Osteocyte (in vitro differentiated cells): ENCODE results near the gene SP3. TPM values are rescaled to one million over a fixed set of nuclear protein-coding genes. Genes with fewer than 3 reads are reported as not detected.

Experiments used
- DNase-seq: peaks from one replicate; pipeline ENCODE4 v3.0.0; 2021; ENCODE audit warnings: mixed read lengths; ENCODE audit not compliant: unreplicated experiment; ENCODE audit errors: extremely low spot score
- H3K27ac Mint-ChIP-seq: one replicate; pipeline ENCODE4 v1.8.0; 2021; ENCODE audit warnings: mild to moderate bottlenecking, mixed read lengths; ENCODE audit not compliant: unreplicated experiment
- H3K27me3 Mint-ChIP-seq: one replicate; pipeline ENCODE4 v1.8.0; 2021; ENCODE audit warnings: mixed read lengths; ENCODE audit not compliant: unreplicated experiment
- H3K36me3 Mint-ChIP-seq: one replicate; pipeline ENCODE4 v1.8.0; 2021; ENCODE audit warnings: mixed read lengths; ENCODE audit not compliant: unreplicated experiment
- H3K4me1 Mint-ChIP-seq: one replicate; pipeline ENCODE4 v1.8.0; 2021; ENCODE audit warnings: mixed read lengths; ENCODE audit not compliant: unreplicated experiment
- H3K4me3 Mint-ChIP-seq: one replicate; pipeline ENCODE4 v1.8.0; 2021; ENCODE audit warnings: mild to moderate bottlenecking, moderate library complexity, mixed read lengths; ENCODE audit not compliant: unreplicated experiment
- H3K9me3 Mint-ChIP-seq: one replicate; pipeline ENCODE4 v1.8.0; 2021; ENCODE audit warnings: mixed read lengths; ENCODE audit not compliant: unreplicated experiment
- CTCF ChIP-seq: fragments of 200-600 bp; sonication (generic); IDR thresholded peaks from 2 replicates; pipeline ENCODE4 v1.5.0; 2021; ENCODE audit warnings: antibody characterized with exemption, mild to moderate bottlenecking, moderate library complexity
- total RNA-seq: library from RNA; stranded (reverse); gene quantifications from 2 replicates; pipeline ENCODE4 v1.2.1, GENCODE V29; 2021

SP3 gene
- total RNA-seq, 1 donor from 2014 or later = 80.3 TPM

GRCh38 chr2:173862612-173863217, 102.5 kb downstream of the SP3 start:
- Mint-ChIP-seq H3K27me3 (peaks cover 28% of the 10 kb centered on the region), H3K27ac (no peak overlapping the region)

GRCh38 chr2:173860566-173860965, 104.6 kb downstream of the SP3 start:
- Mint-ChIP-seq H3K27ac (no peak overlapping the region), H3K4me3 (no peak overlapping the region), H3K4me1 (no peaks in the 10 kb centered on the region), H3K36me3 (no peaks in the 10 kb centered on the region), H3K9me3 (no peaks in the 10 kb centered on the region), H3K27me3 (peaks cover 22% of the 10 kb centered on the region)
- no peak for DNase-seq
- TF ChIP-seq CTCF = no peak

More at GRCh38 chr2:173862612-173863217, 102.5 kb downstream of the SP3 start:
- Mint-ChIP-seq H3K4me3 (no peak overlapping the region), H3K36me3 (no peaks in the 10 kb centered on the region), H3K4me1 (peaks cover 10% of the 10 kb centered on the region), H3K9me3 (no peaks in the 10 kb centered on the region)
- DNase-seq = no peak
- no peak for TF ChIP-seq CTCF

GRCh38 chr2:173860082-173860481, 105.1 kb downstream of the SP3 start:
- Mint-ChIP-seq H3K4me3 (no peak overlapping the region), H3K4me1 (peaks cover 4% of the 10 kb centered on the region), H3K9me3 (no peaks in the 10 kb centered on the region), H3K36me3 (no peaks in the 10 kb centered on the region), H3K27ac (no peak overlapping the region), H3K27me3 (peaks cover 22% of the 10 kb centered on the region)
- DNase-seq = no peak
- TF ChIP-seq CTCF = no peak

GRCh38 chr2:173858291-173858731, 106.9 kb downstream of the SP3 start:
- Mint-ChIP-seq H3K4me3 (no peak overlapping the region), H3K27ac (no peak overlapping the region), H3K4me1 (peaks cover 14% of the 10 kb centered on the region), H3K9me3 (no peaks in the 10 kb centered on the region), H3K27me3 (peaks cover 19% of the 10 kb centered on the region), H3K36me3 (no peaks in the 10 kb centered on the region)
- no peak for TF ChIP-seq CTCF
- DNase-seq = no peak
